Left cardiac atrium (tissue), 4 donors: ENCODE data around the gene CRYBB1. TPM values are rescaled to one million over a fixed set of nuclear protein-coding genes. Genes with fewer than 3 reads are reported as not detected.

Experiments used
- ATAC-seq, 2 donors: fragments of 200-7000 bp; cut with Tn5 transposase; one replicate each; pipeline ENCODE4 v1.9.1; 2020; ENCODE audit warnings: mild to moderate bottlenecking in 2 of 2, moderate library complexity in 2 of 2
- DNase-seq: peaks from one replicate; pipeline ENCODE4 v3.0.0-alpha.2; 2020
- intact Hi-C, 2 donors: fragments of 100-400 bp; cut with DNase I; formaldehyde crosslinking; loops; one replicate each; pipeline versions ENCODE4 v1.14.1 to v1.15.1; 2022 to 2023
- total RNA-seq, 2 donors: library from RNA; stranded (reverse); fragmentation: NEBNext Ultra II Directional; extraction: Animal tissue kit (Norgen Biotek cat#: 25700); gene quantifications; one replicate each; pipeline ENCODE4 v1.2.1, GENCODE V29; 2021
- donor health status: DM: no; HTN: yes; CAD: no.
- donor health status: DM: no; HTN: yes; CAD: no; lungs with severe emphysema.
- donor health status: DM: yes; HTN: yes; CAD: no.
- donor health status: Dilated cardiomyopathy.

CRYBB1 gene
- total RNA-seq, 2 donors from 2014 or later = 0.55 to 1.9 TPM

DNA sequence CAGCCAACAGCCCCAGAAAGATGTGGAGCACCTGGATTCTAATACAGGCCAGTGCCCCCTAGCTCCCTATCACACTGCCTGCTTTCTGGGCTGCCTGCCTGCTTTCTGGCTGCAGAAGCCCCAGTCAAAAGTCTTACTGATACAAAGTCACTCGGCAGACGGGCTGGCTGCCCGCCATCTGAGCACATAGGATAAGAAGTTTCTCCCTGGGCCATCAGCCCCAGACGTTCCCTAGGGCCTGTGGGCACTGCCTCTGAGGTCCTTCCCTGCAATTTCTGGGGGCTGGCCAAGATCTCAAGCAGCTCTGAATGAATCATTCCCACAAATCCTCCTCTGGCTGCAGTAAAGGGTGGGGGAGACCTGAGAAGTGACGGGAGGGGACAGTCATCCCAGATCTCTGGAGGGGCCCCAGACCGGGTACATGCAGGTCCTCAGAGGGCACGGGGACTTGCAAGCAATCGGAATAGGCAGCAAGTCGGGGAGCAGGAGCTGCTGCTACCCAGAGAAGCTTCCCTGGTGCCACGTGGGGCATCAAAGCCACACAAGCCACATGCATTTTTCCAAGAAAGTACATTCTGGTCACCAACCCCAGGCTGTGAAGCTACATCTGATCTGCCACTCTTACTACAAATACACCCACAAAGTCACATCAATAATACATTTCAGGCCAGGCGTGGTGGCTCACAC, 32.6 kb downstream of the CRYBB1 start:
- peak; percentile 9 to 48 for ATAC-seq
- peak; percentile 88 for DNase-seq
- intact Hi-C loops = loop anchor here (5.0 to 10.0 kb wide), 2 partner anchors 70 to 73 kb away; partner anchors contain the start of gene TFIP11 (in 2 of the 2)

DNA sequence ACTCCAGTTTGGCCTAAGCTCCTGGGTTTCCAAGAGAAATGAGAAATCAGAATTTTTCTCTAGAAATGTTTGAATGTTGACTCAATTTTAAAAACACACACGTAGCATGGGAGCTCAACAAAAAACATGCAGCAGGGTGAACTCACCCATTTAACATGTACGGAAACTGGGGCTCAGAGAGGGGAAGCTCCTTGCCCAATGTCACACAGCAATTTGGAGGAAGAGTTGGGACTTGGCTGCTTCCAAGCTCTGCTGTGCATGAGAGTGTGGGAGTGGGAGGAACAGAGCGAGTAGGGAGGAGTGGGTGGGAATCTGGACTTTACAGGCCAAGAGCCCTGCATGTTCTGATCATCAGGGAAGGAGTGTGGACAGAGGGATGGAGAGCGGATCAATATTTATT, 33.8 kb downstream of the CRYBB1 start:
- DNase-seq (no peak), ATAC-seq (no peak)
- intact Hi-C loops = loop anchor here in 1 of 2 donors (10.0 kb wide), 1 partner anchor 69 kb away; the partner anchor contains the start of gene TFIP11

DNA sequence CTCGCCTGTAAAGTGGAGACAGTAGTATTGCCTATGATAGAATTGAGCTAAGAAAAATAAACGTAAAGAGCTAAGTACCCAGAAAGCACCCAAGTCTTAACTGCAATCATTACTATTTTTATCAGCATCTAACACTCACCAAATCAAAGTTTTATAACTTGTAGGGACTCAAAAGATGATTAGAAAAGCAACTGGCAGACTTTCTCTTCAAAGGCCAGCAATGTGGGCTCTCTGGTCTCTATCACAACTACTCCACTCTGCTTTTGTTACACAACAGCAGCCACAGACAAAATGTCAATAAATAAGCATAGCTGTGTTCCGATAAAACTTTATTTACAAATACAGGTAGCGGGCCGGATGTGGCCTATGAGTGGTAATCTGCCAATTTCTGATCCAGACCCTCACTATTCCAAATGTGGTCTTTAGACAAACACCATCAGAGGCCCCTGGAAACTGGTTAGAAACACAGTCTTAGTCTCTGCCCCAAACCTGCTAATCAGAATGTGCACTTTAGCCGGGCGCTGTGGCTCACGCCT, 36.1 kb downstream of the CRYBB1 start:
- no peak for DNase-seq
- intact Hi-C loops = loop anchor here in 1 of 2 donors (10.0 kb wide), 1 partner anchor 67 kb away; the partner anchor contains the start of gene TFIP11
- ATAC-seq = no peak

DNA sequence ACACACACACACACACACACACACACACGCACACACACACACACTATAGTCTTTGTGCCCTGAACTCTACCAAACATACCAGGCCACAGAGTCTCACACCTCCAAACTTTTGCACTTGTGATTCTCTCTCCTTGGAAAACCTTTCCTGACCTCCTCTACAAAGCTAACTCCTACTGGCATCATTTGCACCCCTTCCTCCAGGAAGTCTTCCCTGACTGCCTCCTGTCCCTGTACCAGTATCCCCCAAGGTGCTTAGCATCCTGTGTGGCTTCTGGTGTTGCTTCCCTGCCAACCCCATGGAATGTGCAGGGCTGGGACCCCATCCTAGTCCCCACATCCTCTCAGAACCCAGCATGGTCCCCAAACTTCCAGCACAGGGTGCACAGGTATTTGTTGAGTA, 36.8 kb downstream of the CRYBB1 start:
- no peak for ATAC-seq
- no peak for DNase-seq
- intact Hi-C loops = loop anchor here in 1 of 2 donors (10.0 kb wide), 1 partner anchor 66 kb away; the partner anchor contains the start of gene TFIP11

DNA sequence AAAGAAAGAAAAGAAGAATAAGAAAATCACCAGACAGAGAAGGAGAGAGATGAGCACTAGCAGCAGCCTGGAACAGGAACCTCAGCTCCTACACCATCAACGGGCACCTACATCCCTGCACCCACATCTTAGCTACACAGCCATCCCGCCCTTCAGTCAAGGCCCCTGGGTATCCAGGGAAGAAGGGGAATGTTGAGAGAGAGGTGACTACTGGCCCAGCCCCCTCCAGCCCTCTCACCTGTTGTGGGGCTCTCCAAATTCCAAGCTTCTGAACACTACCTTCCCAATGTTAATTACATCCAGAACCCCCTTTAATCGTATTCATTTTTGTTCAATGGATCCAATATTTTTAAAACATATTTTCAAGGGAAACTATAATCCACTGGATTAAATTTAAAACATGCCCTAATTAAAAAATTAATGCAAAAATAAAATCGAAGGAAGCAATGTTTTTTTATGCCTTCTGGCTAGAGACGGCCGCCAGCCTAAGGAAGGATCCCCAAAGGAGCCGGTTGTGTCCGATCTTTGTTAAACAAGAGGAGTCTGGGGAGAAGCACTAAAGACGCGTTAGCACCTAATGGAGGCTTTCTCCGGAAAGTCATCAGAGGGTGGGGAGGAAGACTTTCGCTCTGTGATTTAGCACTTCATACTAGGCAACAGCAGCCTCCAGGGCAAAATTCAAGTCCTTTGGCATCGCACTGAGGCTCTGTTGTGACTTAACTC, 37.4 kb downstream of the CRYBB1 start:
- intact Hi-C loops = loop anchor here in 1 of 2 donors (10.0 kb wide), 1 partner anchor 66 kb away; the partner anchor contains the start of gene TFIP11
- no peak for DNase-seq
- ATAC-seq = no peak

DNA sequence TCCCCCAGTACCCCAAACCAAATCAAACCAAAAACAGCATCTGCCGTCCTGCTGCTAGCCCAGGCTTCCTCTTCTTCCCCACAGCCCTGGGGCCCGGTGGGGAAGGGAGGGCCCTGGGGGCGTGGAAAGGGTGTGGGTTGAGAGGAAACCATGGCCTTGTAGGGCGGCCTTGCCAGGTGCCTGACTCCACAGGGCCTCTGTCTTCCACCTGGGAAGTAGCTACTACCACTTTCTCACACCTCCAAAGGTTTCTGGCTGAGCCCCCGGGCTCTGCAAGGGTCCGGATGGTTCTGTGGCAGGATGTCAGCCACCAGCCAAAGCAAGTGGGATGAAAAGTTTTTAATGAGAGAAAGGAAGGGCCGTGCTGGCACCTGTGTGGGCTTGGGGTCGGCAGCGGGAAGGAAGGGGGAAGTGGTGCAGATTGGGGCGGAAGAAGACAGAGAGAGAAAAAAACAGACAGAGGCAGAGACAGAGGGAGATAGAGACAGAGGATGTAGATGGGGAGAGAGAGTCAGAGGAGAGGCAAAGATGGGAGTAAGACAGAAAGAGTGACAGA, 38.4 kb downstream of the CRYBB1 start:
- peak; percentile 46 to 53 for ATAC-seq
- no peak for DNase-seq
- intact Hi-C loops = no loop called here

DNA sequence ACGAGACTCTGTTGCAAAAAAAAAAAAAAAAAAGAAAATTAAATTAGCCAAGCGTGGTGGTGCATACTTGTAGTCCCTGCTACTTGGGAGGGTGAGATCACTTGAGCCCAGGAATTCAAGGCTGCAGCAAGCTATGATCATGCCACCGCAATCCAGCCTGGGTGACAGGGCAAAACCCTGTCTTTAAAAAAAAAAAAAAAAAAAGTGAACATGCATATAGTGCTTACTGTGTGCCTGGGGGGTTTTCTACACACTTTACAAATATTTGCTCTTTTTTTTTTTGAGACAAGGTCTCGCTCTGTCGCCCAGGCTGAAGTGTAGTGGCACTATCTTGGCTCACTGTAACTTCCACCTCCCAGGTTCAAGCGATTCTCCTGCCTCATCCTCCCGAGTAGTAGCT, 40.7 kb downstream of the CRYBB1 start:
- DNase-seq (no peak), ATAC-seq (no peak)
- intact Hi-C loops = no loop called here

DNA sequence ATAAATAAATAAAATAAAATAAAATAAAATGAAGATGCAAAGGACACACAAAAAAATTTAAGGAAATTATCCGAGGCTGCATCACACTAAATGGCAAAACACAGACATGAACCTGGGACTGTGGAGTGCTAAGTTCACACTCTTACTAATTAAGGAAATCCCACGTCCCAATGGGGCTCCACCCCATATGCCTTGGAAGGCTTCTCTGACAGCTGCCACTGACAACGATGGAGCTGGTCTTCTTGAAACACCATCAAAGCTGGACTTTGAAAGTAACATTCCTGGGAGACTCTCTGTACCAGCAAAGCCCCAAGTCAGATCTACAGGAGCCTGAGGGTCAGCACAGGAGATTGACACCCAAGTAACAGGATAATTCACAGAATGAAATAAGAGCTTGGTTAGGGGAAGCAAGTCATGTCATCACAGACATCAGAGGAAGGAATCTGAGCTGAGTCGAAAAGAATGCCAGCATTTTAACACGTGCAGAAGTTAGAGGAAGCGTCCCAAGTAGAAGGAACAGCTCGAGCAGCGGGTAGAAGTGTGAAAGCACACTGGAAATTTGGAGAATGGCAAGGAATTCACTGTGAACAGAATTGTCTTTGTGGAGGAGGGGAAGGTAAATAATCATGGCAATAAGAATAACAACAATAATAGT, 41.7 kb downstream of the CRYBB1 start:
- DNase-seq (no peak), ATAC-seq (no peak)
- intact Hi-C loops = no loop called here

DNA sequence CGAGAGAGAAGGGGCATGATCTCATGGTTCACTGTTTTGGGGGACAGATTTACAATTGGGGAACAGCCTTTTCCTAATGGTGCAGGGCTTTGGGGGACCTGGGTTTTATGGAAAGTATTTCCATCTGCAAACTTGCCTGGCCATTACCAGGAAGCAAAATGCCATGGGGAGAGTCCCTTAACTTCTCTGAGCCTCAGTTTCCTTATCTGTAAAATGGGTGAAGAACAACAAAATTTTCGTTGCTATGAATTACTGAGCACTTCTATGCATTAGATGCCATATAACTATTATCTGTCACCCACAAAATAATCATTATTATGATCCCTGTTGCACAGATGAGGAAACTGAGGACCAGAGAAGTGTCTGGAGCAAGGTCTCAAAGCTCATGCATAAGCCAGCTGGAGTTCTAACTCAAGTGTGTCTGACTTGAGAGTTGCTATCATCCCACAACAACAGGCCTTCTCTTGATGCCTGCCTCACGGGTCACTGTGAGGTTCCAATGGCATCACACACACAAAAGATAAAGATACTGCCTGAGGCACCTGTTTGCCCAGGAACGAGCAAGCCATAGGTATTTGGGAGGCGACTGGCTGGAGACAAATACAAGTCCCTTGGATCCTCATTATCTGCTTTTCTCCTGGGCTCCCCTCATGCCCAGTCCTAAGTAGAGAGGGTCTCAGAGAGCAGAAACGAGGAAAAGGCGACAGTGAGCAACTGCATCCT, 43.7 kb downstream of the CRYBB1 start:
- no peak for DNase-seq
- intact Hi-C loops = no loop called here
- no peak for ATAC-seq

DNA sequence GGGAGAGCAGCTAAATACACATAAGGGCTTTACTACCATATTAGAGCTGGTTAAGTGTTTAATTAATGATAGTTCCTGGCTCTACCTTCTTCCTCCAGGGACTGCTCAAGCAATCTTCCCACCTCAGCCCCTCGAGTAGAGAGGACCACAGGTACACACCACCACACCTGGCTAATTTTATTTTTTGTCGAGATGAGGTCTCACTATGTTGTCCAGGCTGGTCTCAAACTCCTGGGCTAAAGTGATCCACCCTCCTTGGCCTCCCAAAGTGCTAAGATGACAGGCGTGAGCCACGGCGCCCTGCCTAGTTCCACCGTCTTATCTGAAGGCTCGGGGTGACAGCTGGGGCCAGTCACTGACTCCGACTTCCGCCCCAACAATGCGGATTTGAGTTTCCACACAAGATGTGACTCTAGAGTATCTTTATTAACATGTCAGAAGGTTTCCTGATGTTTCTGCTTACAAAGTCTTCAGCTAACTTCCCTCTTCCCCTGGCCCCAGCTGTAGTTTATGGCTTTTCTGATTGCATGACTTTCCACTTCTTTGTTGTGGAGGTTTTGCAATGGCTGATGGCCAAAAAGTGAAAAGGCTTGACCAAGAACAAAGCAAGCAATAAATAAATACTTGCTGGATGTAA, 44.7 kb downstream of the CRYBB1 start:
- intact Hi-C loops = no loop called here
- DNase-seq (peak; percentile 72), ATAC-seq (peak in 1 of 2 donors; percentile 70)

DNA sequence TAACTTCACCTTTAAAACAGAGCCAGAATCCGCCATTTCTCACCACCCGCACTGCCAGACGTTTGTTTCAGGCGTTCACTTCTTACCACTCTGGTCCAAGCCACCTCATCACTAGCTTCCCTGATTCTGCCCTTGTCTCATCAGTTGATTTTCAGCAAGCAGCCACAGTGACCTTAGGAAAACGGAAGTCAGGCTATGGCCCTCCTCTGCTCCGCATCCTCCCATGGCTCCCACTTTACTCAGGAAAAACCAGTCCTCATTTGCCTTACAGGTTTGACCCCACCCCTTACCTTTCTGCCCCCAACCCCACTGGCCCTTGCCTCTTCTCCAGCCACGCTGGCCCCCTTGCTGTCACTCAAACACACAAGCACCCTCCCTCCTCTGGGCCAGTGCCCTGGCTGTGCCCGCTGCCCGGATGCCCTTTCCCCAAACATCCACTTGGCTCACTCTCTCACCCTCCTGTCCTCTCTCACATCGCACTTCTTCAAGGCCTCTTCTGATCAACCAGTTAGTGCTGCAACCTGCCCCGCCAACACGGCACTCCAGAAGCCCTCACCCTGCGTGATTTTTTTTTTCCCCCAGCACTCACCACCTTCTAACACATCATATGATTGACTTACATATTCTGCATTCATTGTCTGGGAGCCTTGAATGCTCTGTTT, 46.8 kb downstream of the CRYBB1 start:
- DNase-seq (no peak), ATAC-seq (peak; percentile 61 to 82)

DNA sequence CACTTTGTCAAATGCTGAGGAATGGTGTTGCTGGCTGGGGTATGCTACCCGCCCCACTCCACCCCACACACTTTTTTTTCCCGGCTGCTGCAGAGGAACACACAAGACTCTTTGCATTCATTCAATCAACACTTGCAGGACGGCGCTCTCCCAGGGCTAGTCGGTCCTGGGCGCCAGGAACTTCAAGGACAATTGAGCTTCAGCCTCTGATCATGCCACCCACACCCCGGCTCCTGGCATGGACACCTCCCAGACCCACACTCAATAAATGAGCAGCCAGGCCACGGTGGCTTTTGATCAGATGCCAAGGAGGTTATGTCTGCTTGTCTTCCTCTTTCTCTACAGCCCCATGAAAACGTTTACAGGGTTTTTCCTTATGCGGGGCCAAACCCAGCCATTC, 47.7 kb downstream of the CRYBB1 start:
- ATAC-seq (peak; percentile 36 to 40), DNase-seq (no peak)
- intact Hi-C loops = no loop called here

More for the DNA sequence above, 46.8 kb downstream of the CRYBB1 start:
- intact Hi-C loops = no loop called here

DNA sequence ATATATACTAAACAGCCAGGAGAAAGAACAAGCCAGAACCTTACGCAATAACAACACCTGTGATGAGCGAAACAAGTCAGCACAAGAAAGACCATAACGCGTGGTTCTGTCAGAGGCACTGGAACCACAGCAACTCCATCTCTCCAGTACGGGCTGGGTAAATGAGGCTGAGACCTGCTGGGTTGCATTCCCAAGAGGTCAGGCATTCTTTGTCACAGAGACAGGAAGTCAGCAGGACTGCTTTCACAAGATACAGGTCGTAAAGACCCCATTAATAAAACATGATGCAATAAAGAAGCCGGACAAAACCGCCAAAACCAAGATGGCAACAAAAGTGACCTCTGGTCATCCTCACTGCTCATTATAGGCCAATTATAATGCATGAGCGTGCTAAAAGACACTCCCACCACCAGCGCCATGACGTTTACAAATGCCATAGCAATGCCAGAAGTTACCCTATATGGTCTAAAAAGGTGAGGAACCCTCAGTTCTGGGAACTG, 49.6 kb downstream of the CRYBB1 start:
- ATAC-seq (no peak), DNase-seq (no peak)
- intact Hi-C loops = no loop called here

DNA sequence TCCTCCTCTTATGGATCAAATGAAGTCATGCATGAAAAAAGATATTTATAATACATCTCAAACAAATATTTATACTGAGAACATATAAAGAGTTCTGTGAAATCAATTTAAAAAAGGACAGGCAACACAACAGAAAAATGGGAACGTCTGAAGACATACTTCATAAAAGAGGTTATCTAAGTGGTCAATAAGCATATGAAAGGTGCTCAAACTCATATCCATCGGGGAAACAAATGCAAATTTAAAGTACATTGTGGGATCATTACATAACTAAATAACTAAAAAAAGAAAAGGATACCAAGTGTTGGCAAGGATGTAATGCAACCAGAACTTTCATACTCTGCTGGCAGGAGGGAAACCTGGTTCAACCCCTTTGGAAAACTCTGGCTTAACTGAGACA, 50.2 kb downstream of the CRYBB1 start:
- DNase-seq = no peak
- intact Hi-C loops = no loop called here
- no peak for ATAC-seq

DNA sequence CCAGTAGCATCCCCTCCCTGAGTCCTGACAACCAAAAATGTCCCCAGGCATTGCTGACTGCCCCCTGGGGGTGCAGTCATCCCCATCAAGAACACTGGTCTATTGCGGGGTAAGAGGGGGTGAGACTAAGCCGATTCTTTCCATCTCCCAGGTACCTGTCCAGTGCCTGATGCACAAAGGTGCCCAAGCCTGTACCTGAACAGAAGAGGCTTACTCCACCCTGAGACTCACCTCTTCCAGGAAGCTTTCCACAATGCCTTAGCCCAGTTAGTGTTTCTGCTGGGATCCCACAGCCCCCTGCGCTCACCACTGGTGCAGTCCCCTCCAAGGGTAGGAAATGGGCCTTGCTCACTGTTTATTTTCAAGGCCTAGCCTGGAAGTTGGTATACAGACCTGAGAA, 50.8 kb downstream of the CRYBB1 start:
- DNase-seq = no peak
- intact Hi-C loops = no loop called here
- ATAC-seq = no peak

DNA sequence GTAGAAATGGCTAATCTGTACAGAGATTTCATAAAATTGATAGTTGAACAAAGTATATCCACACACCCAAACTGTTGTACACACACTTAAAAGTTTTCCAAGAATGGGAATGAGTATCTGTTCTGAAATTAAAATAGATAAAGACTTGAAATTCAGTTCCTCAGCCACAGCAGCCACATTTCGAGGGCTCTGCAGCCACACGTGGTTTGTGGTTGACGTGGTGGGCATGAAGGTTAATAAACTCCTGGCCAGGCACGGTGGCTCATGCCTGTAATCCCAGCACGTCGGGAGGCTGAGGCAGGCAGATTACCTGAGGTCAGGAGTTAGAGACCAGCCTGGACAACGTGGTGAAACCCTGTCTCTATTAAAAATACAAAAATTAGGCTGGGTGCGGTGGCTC, 51.9 kb downstream of the CRYBB1 start:
- intact Hi-C loops = no loop called here
- no peak for ATAC-seq
- DNase-seq = no peak

DNA sequence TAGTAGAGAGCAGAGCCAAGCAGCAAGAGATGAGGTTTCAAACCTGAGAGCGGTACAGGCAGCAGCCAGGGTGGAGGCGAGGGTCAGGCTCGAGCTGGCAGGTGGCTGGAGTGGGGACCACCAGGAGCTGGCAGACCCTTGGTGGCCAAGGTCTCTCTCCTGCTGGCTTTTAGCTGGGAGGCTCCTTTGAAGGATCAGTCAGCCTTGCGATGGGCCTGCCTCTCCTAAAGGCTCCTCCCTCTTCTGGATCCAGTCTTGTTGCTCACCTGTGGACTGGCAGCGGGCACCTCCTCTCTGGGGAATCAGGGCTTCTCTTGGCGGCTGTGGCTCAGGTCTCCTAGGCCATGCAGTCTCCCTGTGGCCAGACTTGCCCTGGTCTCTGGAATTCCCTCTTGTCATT, 52.6 kb downstream of the CRYBB1 start:
- intact Hi-C loops = no loop called here
- no peak for DNase-seq
- ATAC-seq = no peak

DNA sequence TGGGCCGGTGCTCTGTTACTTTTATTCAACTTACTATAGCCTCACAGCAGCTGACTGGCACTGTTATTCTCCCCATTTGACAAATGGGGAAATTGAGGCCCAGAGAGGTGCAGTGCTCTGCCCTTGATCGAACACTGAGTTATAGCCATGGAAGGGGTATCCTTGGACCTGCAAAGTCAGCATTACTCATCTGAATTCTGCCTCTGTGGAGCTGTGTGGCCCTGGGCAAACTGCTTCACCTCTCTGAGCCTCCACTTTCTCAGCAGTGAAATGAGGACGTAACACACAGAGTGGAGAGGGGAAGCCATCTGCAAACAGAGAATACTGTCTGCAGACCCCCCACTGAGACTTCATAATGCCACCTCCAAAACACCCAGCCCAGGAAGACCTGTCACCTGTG, 53.2 kb downstream of the CRYBB1 start:
- no peak for ATAC-seq
- DNase-seq = no peak
- intact Hi-C loops = no loop called here
